GF-D8 (cell line): Measurements from ENCODE around the gene EHD4.

ENCODE experiments used
- DNase-seq: peaks from one replicate; lab custom pipeline; 2025; lab: John Stamatoyannopoulos, UW

EHD4 gene

GRCh38 chr15:41860049-41860828 lies 112.1 kb downstream of the EHD4 start:
- DNase-seq: no peak

- no peak for DNase-seq
These were observed 113.6 kb downstream of the EHD4 start for GRCh38 chr15:41858756-41859155.

- DNase-seq: no peak
These were observed 115.0 kb downstream of the EHD4 start for GRCh38 chr15:41857316-41857715.

- no peak for DNase-seq
These were observed 115.6 kb downstream of the EHD4 start for GRCh38 chr15:41856716-41857115.

- no peak for DNase-seq
These were observed 116.1 kb downstream of the EHD4 start for GRCh38 chr15:41856262-41856661.

GRCh38 chr15:41855261-41855961 lies 116.9 kb downstream of the EHD4 start:
- DNase-seq: no peak

- DNase-seq: no peak
These were observed 117.9 kb downstream of the EHD4 start for GRCh38 chr15:41854443-41854842.

GRCh38 chr15:41853831-41854230 lies 118.5 kb downstream of the EHD4 start:
- DNase-seq: no peak

- no peak for DNase-seq
These were observed 119.4 kb downstream of the EHD4 start for GRCh38 chr15:41852736-41853590.

- no peak for DNase-seq
These were observed 120.5 kb downstream of the EHD4 start for GRCh38 chr15:41851755-41852370.

- no peak for DNase-seq
These were observed 121.2 kb downstream of the EHD4 start for GRCh38 chr15:41851167-41851523.

- no peak for DNase-seq
These were observed 121.7 kb downstream of the EHD4 start for GRCh38 chr15:41850482-41851166.

GRCh38 chr15:41849861-41850260 lies 122.5 kb downstream of the EHD4 start:
- no peak for DNase-seq

GRCh38 chr15:41849204-41849603 lies 123.2 kb downstream of the EHD4 start:
- no peak for DNase-seq

GRCh38 chr15:41848631-41849030 lies 123.7 kb downstream of the EHD4 start:
- no peak for DNase-seq

- no peak for DNase-seq
These were observed 124.4 kb downstream of the EHD4 start for GRCh38 chr15:41847981-41848380.

- DNase-seq: no peak
These were observed 125.2 kb downstream of the EHD4 start for GRCh38 chr15:41847206-41847605.
